ENCODE measurements around the gene SLC22A31.
"Not testable (repeated sequence)": the region's sequence is repeated elsewhere in the genome, so short reads cannot be mapped to it uniquely, and the experiment has no call there.

Gene SLC22A31

GRCh38 chr16:89192956-89193575 lies 7.3 kb downstream of the SLC22A31 start:
- peak; percentile 73 to 84 for DNase-seq (ENCODE audit: low read depth in 2 of 2)

GRCh38 chr16:89192186-89192955 lies 8.0 kb downstream of the SLC22A31 start:
- DNase-seq (ENCODE audit: low read depth in 2 of 2): peak in 1 of 2 donors; percentile 89

- DNase-seq (ENCODE audit: low read depth in 2 of 2): no peak
Observed at GRCh38 chr16:89191901-89192185, 8.5 kb downstream of the SLC22A31 start.

- no peak for DNase-seq (ENCODE audit: low read depth in 2 of 2)
Observed at GRCh38 chr16:89191033-89191900, 9.1 kb downstream of the SLC22A31 start.

- no peak for DNase-seq (ENCODE audit: low read depth in 2 of 2)
Observed at GRCh38 chr16:89190150-89190958, 10.0 kb downstream of the SLC22A31 start.

GRCh38 chr16:89189358-89190025 lies 10.8 kb downstream of the SLC22A31 start:
- DNase-seq (ENCODE audit: low read depth in 2 of 2): no peak

- DNase-seq (ENCODE audit: low read depth in 2 of 2): not testable (repeated sequence)
Observed at GRCh38 chr16:89188471-89189357, 11.6 kb downstream of the SLC22A31 start.

- no peak for DNase-seq (ENCODE audit: low read depth in 2 of 2)
Observed at GRCh38 chr16:89187770-89188392, 12.5 kb downstream of the SLC22A31 start.

GRCh38 chr16:89187032-89187769 lies 13.1 kb downstream of the SLC22A31 start:
- DNase-seq (ENCODE audit: low read depth in 2 of 2): no peak

- DNase-seq (ENCODE audit: low read depth in 2 of 2): not testable (repeated sequence)
Observed at GRCh38 chr16:89186593-89187031, 13.7 kb downstream of the SLC22A31 start.

- not testable (repeated sequence) for DNase-seq (ENCODE audit: low read depth in 2 of 2)
Observed at GRCh38 chr16:89185887-89186592, 14.3 kb downstream of the SLC22A31 start.

GRCh38 chr16:89184933-89185794 lies 15.2 kb downstream of the SLC22A31 start:
- no peak for DNase-seq (ENCODE audit: low read depth in 2 of 2)

- DNase-seq (ENCODE audit: low read depth in 2 of 2): no peak
Observed at GRCh38 chr16:89184677-89184932, 15.7 kb downstream of the SLC22A31 start.

GRCh38 chr16:89183975-89184676 lies 16.2 kb downstream of the SLC22A31 start:
- no peak for DNase-seq (ENCODE audit: low read depth in 2 of 2)

- no peak for DNase-seq (ENCODE audit: low read depth in 2 of 2)
Observed at GRCh38 chr16:89183463-89183862, 16.9 kb downstream of the SLC22A31 start.

- no peak for DNase-seq (ENCODE audit: low read depth in 2 of 2)
Observed at GRCh38 chr16:89179656-89180315, 20.6 kb downstream of the SLC22A31 start.

GRCh38 chr16:89179148-89179484 lies 21.2 kb downstream of the SLC22A31 start:
- no peak for DNase-seq (ENCODE audit: low read depth in 2 of 2)

Data from stimulated activated CD4-positive, alpha-beta T cell treated with anti-CD3 and anti-CD28 coated beads, Interleukin-15, amount 100 ng/mL, for 48 hours (primary cell).